ENCODE data around the gene SND1.

SND1 gene

DNA sequence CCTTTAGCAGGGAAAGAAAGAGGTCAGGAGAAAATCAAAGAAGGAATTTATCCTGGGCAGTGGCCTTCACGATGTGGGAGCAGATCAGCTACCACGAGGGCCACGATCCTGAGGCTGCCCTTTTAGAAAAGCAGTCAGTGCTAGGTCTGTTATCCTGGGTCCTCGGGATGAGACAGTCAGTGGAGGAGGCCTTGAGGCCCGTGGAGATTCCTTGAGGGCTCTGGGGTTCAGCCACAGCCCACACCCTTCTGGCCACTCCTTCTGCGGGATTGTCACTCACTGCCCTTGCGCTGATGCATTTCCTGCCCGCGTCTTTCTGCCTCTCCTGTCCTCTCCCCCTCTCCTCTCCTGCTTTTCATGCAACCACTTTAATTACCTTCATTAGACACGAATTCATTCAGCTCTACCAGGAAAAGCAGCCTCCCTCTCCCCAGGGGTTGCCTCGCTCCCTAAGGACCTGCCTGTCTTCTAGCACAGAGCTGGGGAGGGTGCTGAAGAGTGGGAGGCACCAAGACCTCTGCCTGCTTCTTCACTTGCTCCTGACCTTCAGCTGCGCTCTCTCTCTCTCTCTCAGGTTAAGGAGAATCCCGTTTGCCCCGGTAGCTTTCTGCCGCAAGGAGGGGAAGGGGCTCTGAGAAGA, 421.8 kb downstream of the SND1 start:
- no peak for DNase-seq (ENCODE audit: low read depth)

GRCh38 chr7:128074336-128074735, 422.3 kb downstream of the SND1 start:
- DNase-seq (ENCODE audit: low read depth) = no peak

GRCh38 chr7:128074736-128075135, 422.7 kb downstream of the SND1 start:
- no peak for DNase-seq (ENCODE audit: low read depth)

GRCh38 chr7:128075242-128076095, 423.5 kb downstream of the SND1 start:
- no peak for DNase-seq (ENCODE audit: low read depth)

DNA sequence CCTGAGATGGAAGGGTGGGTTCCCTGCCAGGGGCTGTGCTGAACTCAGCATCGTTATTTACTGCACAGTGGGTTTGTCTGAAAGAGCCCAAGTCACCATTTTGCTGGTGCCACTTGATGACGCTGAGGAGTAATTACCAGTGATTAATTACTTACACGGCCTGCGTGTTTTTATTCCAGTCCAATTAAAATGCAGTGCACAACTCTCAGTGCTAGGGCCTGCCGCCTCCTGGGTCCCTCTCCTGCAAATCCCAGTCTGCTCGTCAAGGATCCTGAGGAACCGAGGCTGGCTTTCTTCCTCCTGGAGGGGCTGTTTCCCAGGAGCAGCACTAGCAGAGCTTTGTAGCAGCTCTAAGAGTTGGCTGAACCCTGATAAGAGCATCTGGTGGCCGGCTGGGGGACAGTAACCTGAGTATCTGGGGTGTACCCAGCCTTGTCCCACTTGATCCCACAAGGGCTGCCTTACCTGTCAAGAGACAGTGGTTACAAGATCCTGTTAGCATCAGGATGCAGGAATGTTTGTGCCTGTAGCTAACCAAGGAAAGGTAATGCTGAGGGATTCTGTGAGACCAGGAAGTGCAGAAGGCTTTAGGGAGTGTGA, 424.3 kb downstream of the SND1 start:
- DNase-seq (ENCODE audit: low read depth) = no peak

DNA sequence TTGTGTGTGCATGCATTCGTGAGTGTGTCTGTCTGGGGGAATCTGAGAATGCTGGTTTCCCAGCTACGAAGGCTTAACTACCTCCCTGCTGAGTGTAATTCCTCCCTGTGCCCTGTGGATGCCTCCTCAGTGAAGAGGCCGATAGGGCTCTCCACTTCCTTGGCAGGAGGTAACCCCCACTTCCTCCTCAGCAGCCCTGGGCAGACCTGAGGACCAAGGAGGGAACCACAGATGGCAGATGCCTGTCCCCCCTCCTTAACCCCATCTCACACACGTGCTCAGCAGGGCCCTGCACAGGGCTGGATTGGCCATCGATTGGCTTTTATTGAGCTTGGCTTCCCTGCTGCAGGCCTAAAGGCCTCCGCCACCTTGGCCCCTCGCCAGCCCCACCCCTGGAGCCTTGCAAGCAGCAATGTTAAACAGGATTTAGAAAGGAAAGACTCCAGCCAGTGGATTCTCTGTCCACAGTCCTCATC, 424.8 kb downstream of the SND1 start:
- no peak for DNase-seq (ENCODE audit: low read depth)

- DNase-seq (ENCODE audit: low read depth) = no peak
Observed at GRCh38 chr7:128078309-128078708, 426.3 kb downstream of the SND1 start.

- DNase-seq (ENCODE audit: low read depth) = no peak
Observed at GRCh38 chr7:128080169-128080568, 428.2 kb downstream of the SND1 start.

DNA sequence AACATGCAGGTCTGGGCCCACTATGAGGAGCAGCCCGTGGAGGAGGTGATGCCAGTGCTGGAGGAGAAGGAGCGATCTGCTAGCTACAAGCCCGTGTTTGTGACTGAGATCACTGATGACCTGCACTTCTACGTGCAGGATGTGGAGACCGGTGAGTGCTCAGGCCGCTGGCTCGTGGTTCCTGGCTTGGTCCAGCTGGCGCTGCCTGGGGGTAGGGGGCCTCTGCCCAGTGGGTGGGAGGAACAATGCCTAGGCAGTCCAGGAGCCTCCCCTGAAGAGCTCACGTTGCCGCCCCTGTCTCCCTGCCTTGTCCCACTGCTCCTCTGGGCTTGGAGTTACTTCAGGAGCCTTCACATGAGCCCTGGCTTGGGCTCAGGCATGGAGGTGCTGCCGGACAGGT, 429.4 kb downstream of the SND1 start:
- no peak for DNase-seq (ENCODE audit: low read depth)

- no peak for DNase-seq (ENCODE audit: low read depth)
Observed at GRCh38 chr7:128081808-128082207, 429.8 kb downstream of the SND1 start.

DNA sequence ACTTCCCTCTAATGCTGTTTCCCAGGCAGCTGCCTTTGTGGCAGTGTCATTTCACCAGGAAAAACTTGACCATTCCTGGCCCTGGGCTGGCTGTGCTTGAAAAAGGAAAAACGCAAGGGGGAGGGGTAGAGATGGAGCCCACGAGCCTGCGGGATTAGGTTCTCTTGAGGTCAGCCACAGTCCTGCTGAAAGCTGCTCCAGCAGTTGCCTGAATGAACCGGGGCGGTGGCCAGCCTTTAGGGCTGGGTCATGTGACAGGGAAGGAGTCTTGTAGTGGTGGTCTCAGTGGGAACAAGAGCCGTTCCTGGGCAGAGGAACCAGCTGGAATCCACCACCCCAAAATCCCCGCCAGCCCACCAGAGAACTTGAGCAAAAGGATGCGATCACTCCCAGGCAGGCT, 430.4 kb downstream of the SND1 start:
- DNase-seq (ENCODE audit: low read depth) = no peak

DNA sequence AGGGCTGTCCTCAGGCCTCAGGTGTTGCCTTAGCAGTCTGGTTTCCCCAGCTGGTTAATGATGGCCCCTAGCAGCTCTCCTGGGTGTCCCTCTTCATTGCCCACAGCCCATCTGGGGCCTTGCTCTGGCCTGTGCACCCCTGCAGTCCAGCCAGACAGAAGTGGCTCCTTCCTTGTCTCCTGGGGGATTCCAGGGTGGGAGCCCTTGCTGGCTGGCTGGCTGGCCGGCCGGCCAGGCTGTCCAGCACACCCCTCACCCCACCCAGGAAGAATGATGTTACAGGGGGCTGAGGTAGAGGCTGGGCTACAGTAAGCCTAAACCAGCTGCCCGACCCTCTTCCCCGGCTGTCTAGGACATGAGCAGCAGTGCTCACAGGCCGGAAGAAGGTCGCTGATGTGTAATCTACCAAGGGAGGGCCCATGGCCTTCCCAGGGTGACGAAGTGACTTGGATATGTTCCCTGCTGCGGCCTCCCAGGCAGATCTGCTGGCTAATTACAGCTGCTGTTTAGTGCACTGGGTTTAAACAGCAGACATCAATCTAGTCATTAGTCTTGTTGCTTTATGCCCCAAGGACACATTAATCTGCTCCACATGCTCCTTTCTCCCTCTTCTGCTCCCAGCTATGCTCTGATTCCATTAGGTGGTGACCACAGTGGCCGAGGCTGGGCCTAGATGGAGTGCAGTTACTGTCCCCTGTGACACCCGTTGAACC, 433.1 kb downstream of the SND1 start:
- no peak for DNase-seq (ENCODE audit: low read depth)

DNA sequence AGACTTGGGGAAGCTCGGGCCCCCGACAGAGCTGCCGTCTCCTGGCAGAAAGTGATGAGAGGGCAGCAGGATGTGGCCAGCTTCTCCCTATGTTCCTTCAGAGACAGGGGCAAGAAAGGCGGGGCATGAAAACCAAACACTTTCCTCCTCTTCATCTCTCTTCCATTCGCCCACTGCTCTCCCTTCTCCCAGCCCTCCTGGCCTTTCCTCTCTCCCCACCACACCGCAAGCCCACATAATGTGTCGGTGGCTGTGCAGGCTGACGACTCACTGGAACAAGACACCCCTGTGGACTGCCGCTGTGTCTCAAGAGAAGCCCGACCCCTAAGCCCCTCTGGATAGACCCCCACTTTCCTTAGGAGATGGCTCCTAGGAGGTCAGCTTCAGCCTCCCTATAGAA, 438.5 kb downstream of the SND1 start:
- DNase-seq (ENCODE audit: low read depth) = no peak

GRCh38 chr7:128091106-128091505, 439.1 kb downstream of the SND1 start:
- no peak for DNase-seq (ENCODE audit: low read depth)

DNA sequence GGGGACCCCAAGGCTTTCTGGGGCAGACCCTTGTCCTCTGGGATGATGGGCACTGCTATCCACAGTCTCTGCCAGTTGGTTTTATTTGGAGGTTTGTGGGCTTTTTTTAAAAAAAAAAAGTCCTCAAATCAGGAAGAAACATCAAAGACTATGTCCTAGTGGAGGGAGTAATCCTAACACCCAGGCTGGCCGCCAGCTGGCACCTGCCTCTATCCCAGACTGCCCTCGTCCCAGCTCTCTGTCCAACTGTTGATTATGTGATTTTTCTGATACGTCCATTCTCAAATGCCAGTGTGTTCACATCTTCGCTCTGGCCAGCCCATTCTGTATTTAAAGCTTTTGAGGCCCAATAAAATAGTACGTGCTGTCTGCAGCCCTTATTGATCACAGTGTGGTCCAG, 440.2 kb downstream of the SND1 start:
- no peak for DNase-seq (ENCODE audit: low read depth)

- no peak for DNase-seq (ENCODE audit: low read depth)
Observed at GRCh38 chr7:128093614-128094570, 441.9 kb downstream of the SND1 start.

GRCh38 chr7:128094686-128095085, 442.7 kb downstream of the SND1 start:
- no peak for DNase-seq (ENCODE audit: low read depth)

GRCh38 chr7:128097211-128097731, 445.3 kb downstream of the SND1 start:
- DNase-seq (ENCODE audit: low read depth) = no peak

- DNase-seq (ENCODE audit: low read depth) = no peak
Observed at GRCh38 chr7:128098629-128099028, 446.6 kb downstream of the SND1 start.

GRCh38 chr7:128099204-128099671, 447.2 kb downstream of the SND1 start:
- DNase-seq (ENCODE audit: low read depth) = no peak
